IMR-90 (cell line): ENCODE data around the gene CCNJ. TPM values are rescaled to one million over a fixed set of nuclear protein-coding genes. Genes with fewer than 3 reads are reported as not detected.
A peak's percentile ranks its signal among the peaks of the same experiment; 100 is the strongest.

Source experiments
- ATAC-seq: fragments of 200-7000 bp; cut with Tn5 transposase; 2 replicates; pipeline ENCODE4 v1.9.1; 2020; ENCODE audit warnings: low read depth, mild to moderate bottlenecking, moderate library complexity
- BruUV-seq: library from RNA; stranded (reverse); fragments of 400-500 nt; replicated peaks from 2 replicates; lab custom pipeline; 2021; lab: Mats Ljungman, UMichigan
- CTCF ChIA-PET: fragments of 300-600 bp; formaldehyde crosslinking; extraction: SDS; loops from one replicate; lab custom pipeline; 2021; ENCODE audit warnings: antibody characterized with exemption; lab: Yijun Ruan, JAX
- POLR2A ChIA-PET: fragments of 300-600 bp; sonication (Branson Sonifier 250); formaldehyde crosslinking; loops from one replicate; lab custom pipeline; 2022; ENCODE audit warnings: antibody characterized with exemption; ENCODE audit not compliant: unreplicated experiment; lab: Charles Lee
- DNase-seq: peaks from one replicate; pipeline ENCODE4 v3.0.0; 2013
- H2AFZ ChIP-seq: replicated peaks from 2 replicates; pipeline ENCODE3; 2013; ENCODE audit warnings: low read length, mild to moderate bottlenecking; ENCODE audit not compliant: poor library complexity
- H2AK5ac ChIP-seq: 2 replicates; pipeline ENCODE4 v1.6.1; 2013; ENCODE audit warnings: low read depth, low read length, inconsistent platforms
- H2AK9ac ChIP-seq: replicated peaks from 2 replicates; pipeline ENCODE3; 2013; ENCODE audit warnings: mild to moderate bottlenecking, low read depth, low read length, moderate library complexity; ENCODE audit not compliant: poor library complexity
- H2BK120ac ChIP-seq: 2 replicates; pipeline ENCODE4 v1.6.1; 2013; ENCODE audit warnings: low read depth, low read length, inconsistent platforms
- H2BK15ac ChIP-seq: 3 replicates; pipeline ENCODE4 v1.6.1; 2013; ENCODE audit warnings: low read depth, low read length, inconsistent platforms
- H2BK20ac ChIP-seq: 2 replicates; pipeline ENCODE4 v1.6.1; 2013; ENCODE audit warnings: low read depth, mild to moderate bottlenecking, inconsistent platforms, low read length, moderate library complexity
- H2BK5ac ChIP-seq: 2 replicates; pipeline ENCODE4 v1.6.1; 2013; ENCODE audit warnings: mild to moderate bottlenecking, low read depth, low read length, inconsistent platforms; ENCODE audit not compliant: poor library complexity, severe bottlenecking
- H3K14ac ChIP-seq: replicated peaks from 2 replicates; pipeline ENCODE4 v1.6.1; 2013; ENCODE audit warnings: low read depth, low read length, inconsistent platforms
- H3K18ac ChIP-seq: 2 replicates; pipeline ENCODE4 v1.6.1; 2013; ENCODE audit warnings: low read depth, low read length, control low read depth
- H3K23ac ChIP-seq: 2 replicates; pipeline ENCODE4 v1.6.1; 2013; ENCODE audit warnings: low read depth, low read length, inconsistent platforms
- H3K27ac ChIP-seq: 2 replicates; pipeline ENCODE4 v1.5.1; 2013; ENCODE audit warnings: mild to moderate bottlenecking, control low read depth, low read length; ENCODE audit not compliant: insufficient read depth
- H3K27me3 ChIP-seq: 2 replicates; pipeline ENCODE4 v1.6.1; 2013; ENCODE audit warnings: low read length; ENCODE audit not compliant: control insufficient read depth, insufficient read depth
- H3K36me3 ChIP-seq: 2 replicates; pipeline ENCODE4 v1.6.1; 2013; ENCODE audit warnings: low read length, mixed read lengths; ENCODE audit not compliant: control insufficient read depth, insufficient read depth
- H3K4ac ChIP-seq: 2 replicates; pipeline ENCODE4 v1.6.1; 2013; ENCODE audit warnings: low read depth, low read length, inconsistent platforms
- H3K4me1 ChIP-seq: 2 replicates; pipeline ENCODE4 v1.6.1; 2013; ENCODE audit warnings: low read length, mixed read lengths; ENCODE audit not compliant: control insufficient read depth, insufficient read depth
- H3K4me2 ChIP-seq: 2 replicates; pipeline ENCODE4 v1.6.1; 2013; ENCODE audit warnings: low read depth, mild to moderate bottlenecking, control low read depth, low read length, moderate library complexity
- H3K4me3 ChIP-seq: 2 replicates; pipeline ENCODE4 v1.5.1; 2013; ENCODE audit warnings: low read depth, mild to moderate bottlenecking, control low read depth, low read length, moderate library complexity; ENCODE audit not compliant: insufficient read depth
- H3K56ac ChIP-seq: 2 replicates; pipeline ENCODE4 v1.6.1; 2013; ENCODE audit warnings: low read length, inconsistent platforms; ENCODE audit not compliant: insufficient read depth; ENCODE audit errors: extremely low read depth
- H3K79me1 ChIP-seq, 2 experiments: 2 replicates each; pipeline ENCODE4 v1.6.1; 2013; ENCODE audit warnings: low read length in 2 of 2, inconsistent platforms in 1 of 2, low read depth in 1 of 2
- H3K9ac ChIP-seq: 2 replicates; pipeline ENCODE4 v1.6.1; 2013; ENCODE audit warnings: low read depth, low read length, control low read depth
- H3K9me1 ChIP-seq: 2 replicates; pipeline ENCODE4 v1.6.1; 2013; ENCODE audit warnings: low read length, inconsistent platforms; ENCODE audit not compliant: insufficient read depth
- H3K9me3 ChIP-seq: 2 replicates; pipeline ENCODE4 v1.6.1; 2013; ENCODE audit warnings: low read length; ENCODE audit not compliant: control insufficient read depth, insufficient read depth
- H4K20me1 ChIP-seq: 2 replicates; pipeline ENCODE4 v1.6.1; 2013; ENCODE audit warnings: low read length, inconsistent platforms; ENCODE audit not compliant: insufficient read depth
- H4K5ac ChIP-seq: 2 replicates; pipeline ENCODE4 v1.6.1; 2013; ENCODE audit warnings: mild to moderate bottlenecking, low read depth, low read length, control low read depth
- H4K8ac ChIP-seq, 2 experiments: 2 replicates each; pipeline ENCODE4 v1.6.1; 2013; ENCODE audit warnings: low read depth in 2 of 2, low read length in 2 of 2, control low read depth in 1 of 2, inconsistent platforms in 1 of 2
- H4K91ac ChIP-seq: 2 replicates; pipeline ENCODE4 v1.6.1; 2013; ENCODE audit warnings: low read depth, low read length, inconsistent platforms; ENCODE audit not compliant: insufficient read depth
- BHLHE40 ChIP-seq: fragments of 150-350 bp; IDR thresholded peaks from 2 replicates; pipeline ENCODE4 v1.6.1; 2016; ENCODE audit warnings: mild to moderate bottlenecking, low read depth, low read length
- CHD1 ChIP-seq: IDR thresholded peaks from 2 replicates; pipeline ENCODE4 v1.6.1; 2012; ENCODE audit warnings: low read depth, low read length, improper control_type of control experiment
- CTCF ChIP-seq: conservative IDR thresholded peaks from 2 replicates; pipeline ENCODE4 v1.5.1; 2012; ENCODE audit warnings: mild to moderate bottlenecking, low read depth, low read length, improper control_type of control experiment
- MAFK ChIP-seq: IDR thresholded peaks from 2 replicates; pipeline ENCODE4 v1.6.1; 2012; ENCODE audit warnings: low read depth, low read length, improper control_type of control experiment
- MAZ ChIP-seq: IDR thresholded peaks from 2 replicates; pipeline ENCODE4 v1.6.1; 2012; ENCODE audit warnings: low read depth, mild to moderate bottlenecking, low read length, improper control_type of control experiment, moderate library complexity, borderline replicate concordance
- MXI1 ChIP-seq: IDR thresholded peaks from 2 replicates; pipeline ENCODE4 v1.6.1; 2012; ENCODE audit warnings: low read depth, mild to moderate bottlenecking, low read length, moderate library complexity, borderline replicate concordance
- NFE2L2 ChIP-seq: fragments of 150-350 bp; IDR thresholded peaks from 2 replicates; pipeline ENCODE4 v1.6.1; 2016; ENCODE audit warnings: low read depth, mild to moderate bottlenecking, low read length
- POLR2A ChIP-seq: IDR thresholded peaks from 2 replicates; pipeline ENCODE4 v1.6.1; 2012; ENCODE audit warnings: mild to moderate bottlenecking, low read depth, low read length
- RAD21 ChIP-seq: IDR thresholded peaks from 2 replicates; pipeline ENCODE4 v1.6.1; 2012; ENCODE audit warnings: low read length, improper control_type of control experiment
- RCOR1 ChIP-seq: IDR thresholded peaks from 2 replicates; pipeline ENCODE4 v1.6.1; 2012; ENCODE audit warnings: mild to moderate bottlenecking, low read length, improper control_type of control experiment; ENCODE audit not compliant: insufficient replicate concordance
- RFX5 ChIP-seq: IDR thresholded peaks from 2 replicates; pipeline ENCODE4 v1.8.0; 2012; ENCODE audit warnings: low read depth, mild to moderate bottlenecking, low read length, moderate library complexity
- SMC3 ChIP-seq: fragments of 150-350 bp; IDR thresholded peaks from 2 replicates; pipeline ENCODE4 v1.6.1; 2016; ENCODE audit warnings: low read depth, mild to moderate bottlenecking, antibody characterized with exemption, low read length, moderate library complexity
- WGBS, 2 experiments: methylation state at CpG; one replicate each; pipeline versions ENCODE4 v1.1.5 to v1.1.7; 2013; ENCODE audit warnings: missing lambda C conversion rate in 2 of 2; ENCODE audit not compliant: insufficient read length in 1 of 2; ENCODE audit errors: extremely low coverage in 2 of 2; 5-methylcytosine and 5-hydroxymethylcytosine counted together
- dilution Hi-C: fragments of 300-500 bp; cut with HindIII; formaldehyde crosslinking; loops from one replicate; pipeline ENCODE4 v1.14.3; 2018; ENCODE audit warnings: low sequenced_read_pairs; ENCODE audit not compliant: unreplicated experiment
- in situ Hi-C: fragments of 300-500 bp; cut with MboI; formaldehyde crosslinking; loops from 3 replicates; pipeline ENCODE4 v1.14.3; 2019; ENCODE audit warnings: low sequenced_read_pairs, inconsistent platforms, mixed read lengths
- intact Hi-C: fragments of 100-400 bp; cut with micrococcal nuclease; formaldehyde crosslinking; loops from 2 replicates; pipeline ENCODE4 v1.10.0; 2022
- polyA plus RNA-seq, 3 experiments: library from polyadenylated mRNA; depleted of rRNA; stranded (reverse); fragments of >200 nt; gene quantifications; 2 replicates each; pipeline ENCODE4 v1.2.3, GENCODE V29; 2012; ENCODE audit warnings: low replicate concordance in 1 of 3
- total RNA-seq: library from RNA; depleted of rRNA; stranded (reverse); fragments of >200 nt; gene quantifications from 2 replicates; pipeline ENCODE4 v1.2.3, GENCODE V29; 2012
- TF ChIP-seq, protein P1 (sequence below): fragments of 150-350 bp; IDR thresholded peaks from 2 replicates; pipeline ENCODE4 v1.6.1; 2017; ENCODE audit warnings: mild to moderate bottlenecking, antibody characterized with exemption, low read length, low read depth
- TF ChIP-seq, protein P2 (sequence below): fragments of 150-350 bp; IDR thresholded peaks from 2 replicates; pipeline ENCODE4 v1.6.1; 2016; ENCODE audit warnings: low read depth, mild to moderate bottlenecking, low read length, moderate library complexity, borderline replicate concordance

CCNJ gene
- total and polyA plus RNA-seq, 2 of the 4 experiments (the other 2 are of a cell fraction) = 5.4 to 10.0 TPM

DNA sequence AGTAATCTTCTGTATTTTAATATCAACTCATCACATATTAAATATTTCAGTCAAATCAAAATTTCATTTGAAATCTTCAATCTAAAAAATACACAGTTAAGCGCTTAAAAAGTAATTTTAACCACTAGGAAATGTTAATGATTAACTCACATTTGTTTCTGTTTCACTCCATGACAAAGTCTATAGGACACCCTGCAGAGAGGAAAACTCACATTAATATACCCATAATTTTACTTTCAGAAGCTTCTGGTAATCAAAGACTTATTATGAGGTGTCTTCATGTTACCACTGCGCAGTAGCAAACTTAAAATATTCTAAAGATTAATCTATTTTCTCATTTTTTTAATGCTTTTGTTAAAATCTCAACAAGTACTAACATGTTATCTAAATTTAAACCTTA lies 45.7 kb downstream of the CCNJ start:
- Histone ChIP-seq H3K9ac (no peak overlapping the region), H4K20me1 (no peaks in the 10 kb centered on the region), H2BK5ac (no peak overlapping the region), H2AK9ac (no peak overlapping the region), H2AFZ (no peak overlapping the region), H3K4me3 (no peak overlapping the region), H4K91ac (no peak overlapping the region), H3K56ac (no peak overlapping the region), H3K4ac (no peak overlapping the region), H2BK20ac (no peak overlapping the region), H3K4me2 (no peak overlapping the region), H2BK15ac (no peak overlapping the region), H2BK120ac (no peak overlapping the region), H4K8ac (peak overlapping the region; percentile 95 to 100; a peak in 2 of 4 replicates), H3K79me1 (no peaks in the 10 kb centered on the region; a peak in 1 of 4 replicates), H3K9me3 (peaks cover 4% of the 10 kb centered on the region), H2AK5ac (no peak overlapping the region), H3K23ac (no peak overlapping the region), H3K18ac (no peak overlapping the region), H3K14ac (no peak overlapping the region), H4K5ac (no peak overlapping the region), H3K9me1 (peaks cover 4% of the 10 kb centered on the region; the same call in 1 of the 2 replicates), H3K27ac (no peak overlapping the region), H3K27me3 (no peaks in the 10 kb centered on the region; the same call in 1 of the 2 replicates), H3K4me1 (peaks cover 3% of the 10 kb centered on the region), H3K36me3 (no peaks in the 10 kb centered on the region)
- intact Hi-C loops = no loop called here
- no TSS peak for BruUV-seq
- dilution Hi-C loops = no loop called here
- ChIA-PET CTCF (no interaction called here), POLR2A (interaction anchor here (0.6 to 1.8 kb wide), 3 partner anchors 41 to 266 kb away, joined by 3 to 12 read pairs (median 5); partner anchors contain the start of gene ZNF518A)
- DNase-seq = no peak
- in situ Hi-C loops = no loop called here
- no CpG with 5 or more reads among the region's 2 CpGs for WGBS, 2 experiments
- ATAC-seq = no peak
- no peak for TF ChIP-seq SMC3
- TF ChIP-seq MAFK = no peak
- no peak for TF ChIP-seq NFE2L2
- TF ChIP-seq, protein P1, sequence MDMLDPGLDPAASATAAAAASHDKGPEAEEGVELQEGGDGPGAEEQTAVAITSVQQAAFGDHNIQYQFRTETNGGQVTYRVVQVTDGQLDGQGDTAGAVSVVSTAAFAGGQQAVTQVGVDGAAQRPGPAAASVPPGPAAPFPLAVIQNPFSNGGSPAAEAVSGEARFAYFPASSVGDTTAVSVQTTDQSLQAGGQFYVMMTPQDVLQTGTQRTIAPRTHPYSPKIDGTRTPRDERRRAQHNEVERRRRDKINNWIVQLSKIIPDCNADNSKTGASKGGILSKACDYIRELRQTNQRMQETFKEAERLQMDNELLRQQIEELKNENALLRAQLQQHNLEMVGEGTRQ = no peak
- TF ChIP-seq RCOR1 = no peak
- no peak for TF ChIP-seq MAZ
- TF ChIP-seq POLR2A = no peak
- TF ChIP-seq CTCF = no peak
- TF ChIP-seq RFX5 = no peak
- no peak for TF ChIP-seq RAD21
- no peak for TF ChIP-seq CHD1
- TF ChIP-seq, protein P2, sequence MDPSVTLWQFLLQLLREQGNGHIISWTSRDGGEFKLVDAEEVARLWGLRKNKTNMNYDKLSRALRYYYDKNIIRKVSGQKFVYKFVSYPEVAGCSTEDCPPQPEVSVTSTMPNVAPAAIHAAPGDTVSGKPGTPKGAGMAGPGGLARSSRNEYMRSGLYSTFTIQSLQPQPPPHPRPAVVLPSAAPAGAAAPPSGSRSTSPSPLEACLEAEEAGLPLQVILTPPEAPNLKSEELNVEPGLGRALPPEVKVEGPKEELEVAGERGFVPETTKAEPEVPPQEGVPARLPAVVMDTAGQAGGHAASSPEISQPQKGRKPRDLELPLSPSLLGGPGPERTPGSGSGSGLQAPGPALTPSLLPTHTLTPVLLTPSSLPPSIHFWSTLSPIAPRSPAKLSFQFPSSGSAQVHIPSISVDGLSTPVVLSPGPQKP = no peak
- no peak for TF ChIP-seq BHLHE40
- no peak for TF ChIP-seq MXI1
